Left cardiac atrium (tissue), 4 donors: ENCODE results near the gene MYL12B. TPM values are rescaled to one million over a fixed set of nuclear protein-coding genes. Genes with fewer than 3 reads are reported as not detected.
"Not testable (repeated sequence)": the region's sequence is repeated elsewhere in the genome, so short reads cannot be mapped to it uniquely, and the experiment has no call there.

Experiments
- ATAC-seq, 2 donors: fragments of 200-7000 bp; cut with Tn5 transposase; one replicate each; pipeline ENCODE4 v1.9.1; 2020; ENCODE audit warnings: mild to moderate bottlenecking in 2 of 2, moderate library complexity in 2 of 2
- DNase-seq: peaks from one replicate; pipeline ENCODE4 v3.0.0-alpha.2; 2020
- intact Hi-C, 2 donors: fragments of 100-400 bp; cut with DNase I; formaldehyde crosslinking; loops; one replicate each; pipeline versions ENCODE4 v1.14.1 to v1.15.1; 2022 to 2023
- total RNA-seq, 2 donors: library from RNA; stranded (reverse); fragmentation: NEBNext Ultra II Directional; extraction: Animal tissue kit (Norgen Biotek cat#: 25700); gene quantifications; one replicate each; pipeline ENCODE4 v1.2.1, GENCODE V29; 2021
- donor health status: DM: no; HTN: yes; CAD: no.
- donor health status: DM: no; HTN: yes; CAD: no; lungs with severe emphysema.
- donor health status: DM: yes; HTN: yes; CAD: no.
- donor health status: Dilated cardiomyopathy.

The MYL12B gene
- total RNA-seq, 2 donors from 2014 or later, result 161 to 230 TPM

GRCh38 chr18:3281456-3282400 lies 19.8 kb downstream of the MYL12B start:
- intact Hi-C loops, result loop anchor here (1.0 to 10.0 kb wide), 6 partner anchors 169 to 385 kb away; partner anchors contain the start of gene TGIF1 (in 2 of the 2)
- DNase-seq (no peak), ATAC-seq (peak; percentile 83 to 86)

DNA sequence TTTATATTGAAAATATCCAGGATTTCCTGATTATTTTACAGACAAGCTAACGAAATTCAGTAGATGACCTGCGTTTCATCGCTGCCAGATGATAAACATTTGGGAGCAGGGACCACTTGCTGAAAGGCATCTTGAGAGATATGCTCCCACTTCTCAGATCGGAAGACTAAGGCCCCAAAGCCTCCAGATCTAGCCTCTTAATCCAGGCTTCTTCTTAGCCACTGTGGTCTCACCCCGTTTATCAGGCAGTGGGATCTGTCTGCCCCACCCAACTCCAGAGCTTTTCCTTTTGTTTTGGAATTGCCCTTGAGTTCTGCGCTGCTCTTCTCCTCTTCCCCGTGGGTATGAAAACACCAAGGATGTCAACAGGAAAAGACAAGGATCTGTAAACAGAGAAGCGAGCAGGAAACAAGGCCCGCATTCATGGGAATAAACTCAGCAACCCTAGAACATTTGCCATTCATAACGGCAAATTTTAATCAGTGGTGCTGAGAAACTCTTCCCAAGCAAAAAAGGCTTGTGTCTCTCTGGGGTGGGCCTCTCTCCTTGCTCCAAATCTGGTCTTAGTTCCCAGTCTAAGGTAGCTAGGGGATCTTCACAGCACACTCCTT lies 21.4 kb downstream of the MYL12B start:
- DNase-seq (no peak), ATAC-seq (no peak)
- intact Hi-C loops, result loop anchor here (2.0 to 10.0 kb wide), 5 partner anchors 167 to 379 kb away; partner anchors contain the start of gene TGIF1 (in 2 of the 2)

DNA sequence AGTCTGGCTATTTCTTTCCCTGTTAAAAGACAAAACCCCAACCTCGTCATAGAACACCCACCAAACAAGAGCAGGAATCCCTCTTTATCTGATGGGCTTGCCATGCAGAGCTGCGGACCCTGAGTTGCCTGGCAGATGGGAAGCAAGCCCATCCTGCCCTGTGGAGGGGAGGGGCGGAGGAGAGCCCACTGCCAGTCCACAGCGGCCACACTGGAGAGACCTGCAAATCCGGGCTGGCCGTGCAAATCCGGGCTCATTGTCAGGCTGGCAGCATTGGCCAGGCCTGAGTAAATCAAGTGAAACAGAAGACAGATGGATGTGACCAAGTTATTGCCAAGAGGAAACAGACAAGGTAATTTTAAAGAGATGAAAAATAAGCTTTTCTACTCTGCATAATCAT lies 22.0 kb downstream of the MYL12B start:
- ATAC-seq (no peak), DNase-seq (no peak)
- intact Hi-C loops, result loop anchor here (2.0 to 10.0 kb wide), 5 partner anchors 167 to 378 kb away; partner anchors contain the start of gene TGIF1 (in 2 of the 2)

- DNase-seq, result no peak
- intact Hi-C loops, result loop anchor here (5.0 to 10.0 kb wide), 4 partner anchors 170 to 378 kb away; partner anchors contain the start of gene TGIF1 (in 1 of the 2)
- ATAC-seq, result no peak
Observed at GRCh38 chr18:3284501-3284900, 22.6 kb downstream of the MYL12B start.

DNA sequence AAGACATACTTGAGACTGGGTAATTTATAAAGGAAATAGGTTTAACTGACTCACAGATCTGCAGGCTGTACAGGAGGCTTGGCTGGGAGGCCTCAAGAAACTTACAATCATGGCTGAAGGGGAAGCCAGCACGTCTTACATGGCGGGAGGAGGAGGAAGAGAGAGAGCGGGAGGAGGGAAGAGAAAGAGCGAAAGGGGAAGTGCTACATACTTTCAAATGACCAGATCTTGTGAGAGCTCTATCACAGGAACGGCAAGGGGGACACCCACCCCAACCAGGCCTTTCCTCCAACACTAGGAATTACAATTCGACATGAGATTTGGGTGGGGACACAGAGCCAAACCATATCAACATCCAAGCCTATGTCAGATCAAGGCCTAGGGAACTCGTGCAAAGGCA lies 24.2 kb downstream of the MYL12B start:
- ATAC-seq, result no peak
- intact Hi-C loops, result loop anchor here in 1 of 2 donors (10.0 kb wide), 2 partner anchors 169 to 299 kb away; partner anchors contain the start of gene TGIF1
- no peak for DNase-seq

GRCh38 chr18:3293196-3293951 lies 31.4 kb downstream of the MYL12B start:
- ATAC-seq, result no peak
- intact Hi-C loops, result no loop called here
- DNase-seq, result no peak

- ATAC-seq (no peak), DNase-seq (no peak)
- intact Hi-C loops, result no loop called here
Observed at GRCh38 chr18:3294435-3295080, 32.6 kb downstream of the MYL12B start.

DNA sequence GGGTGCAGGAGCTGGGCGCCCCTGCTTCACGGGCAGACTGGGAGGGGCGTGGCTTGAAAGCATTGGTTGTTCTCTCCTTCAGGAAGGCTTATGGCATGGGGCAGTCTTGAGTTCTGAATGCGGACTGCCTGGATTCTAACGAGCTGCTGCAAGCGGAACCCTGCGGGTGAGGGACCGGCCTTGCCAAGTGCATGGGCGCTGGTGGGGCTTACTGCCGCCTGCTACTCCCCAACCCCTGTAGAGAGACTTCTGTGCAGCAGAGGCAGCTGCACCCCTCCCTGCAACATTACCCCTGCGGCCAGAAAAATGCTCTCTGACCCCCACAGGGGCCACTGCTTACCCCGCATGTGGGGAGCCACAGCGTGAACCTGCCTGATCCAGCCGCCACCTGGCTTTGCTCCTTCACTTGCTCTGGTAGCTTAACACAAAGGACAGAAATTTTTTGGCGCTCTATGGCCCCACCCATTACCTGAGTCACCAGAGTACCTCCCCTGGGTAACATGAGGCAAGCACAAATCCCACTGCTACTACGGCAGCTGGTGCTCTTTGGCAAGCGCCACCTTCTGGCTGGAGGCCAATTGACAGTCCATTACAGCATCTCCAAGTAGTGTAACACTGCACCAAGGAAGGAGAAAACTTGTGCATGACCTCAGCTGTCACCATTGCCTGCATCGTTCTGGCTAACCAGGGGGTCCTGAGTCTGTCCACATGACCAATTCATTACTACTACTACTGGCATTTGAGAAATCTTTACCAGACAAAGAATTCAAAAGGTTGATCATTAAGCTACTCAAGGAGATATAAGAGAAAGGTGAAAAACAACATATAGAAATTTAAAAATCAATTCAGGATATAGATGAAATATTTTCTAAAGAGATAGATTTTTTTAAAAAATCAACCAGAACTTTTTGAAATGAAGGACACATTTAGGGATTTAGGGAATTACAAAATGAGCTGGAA lies 35.4 kb downstream of the MYL12B start:
- DNase-seq (peak; percentile 88), ATAC-seq (peak; percentile 88 to 98)
- intact Hi-C loops, result no loop called here

- DNase-seq, result no peak
- intact Hi-C loops, result no loop called here
- no peak for ATAC-seq
Observed at GRCh38 chr18:3304832-3305231, 42.9 kb downstream of the MYL12B start.

- ATAC-seq (peak in 1 of 2 donors; percentile 51), DNase-seq (no peak)
- intact Hi-C loops, result no loop called here
Observed at GRCh38 chr18:3305354-3305762, 43.4 kb downstream of the MYL12B start.

DNA sequence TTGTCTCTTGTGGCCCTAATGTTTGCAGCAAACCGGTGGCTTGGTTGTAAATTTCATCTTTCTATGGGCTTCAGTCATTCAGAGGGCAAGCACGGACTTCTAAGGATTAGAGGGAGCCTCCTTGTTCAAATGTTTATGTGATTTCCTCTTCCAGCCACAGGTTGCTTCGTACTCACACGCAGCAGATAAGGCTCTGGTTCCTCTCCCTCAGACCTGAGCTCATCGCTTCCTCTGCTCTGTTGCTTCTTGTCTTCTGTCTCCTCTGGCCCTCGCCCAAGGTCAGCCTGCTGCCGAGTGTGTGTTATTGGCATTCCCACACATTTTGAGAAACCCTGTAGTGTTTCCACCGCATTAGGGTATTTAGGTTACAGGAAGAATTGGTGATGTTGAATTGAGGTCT lies 44.0 kb downstream of the MYL12B start:
- peak in 1 of 2 donors; percentile 70 for ATAC-seq
- intact Hi-C loops, result no loop called here
- DNase-seq, result no peak

DNA sequence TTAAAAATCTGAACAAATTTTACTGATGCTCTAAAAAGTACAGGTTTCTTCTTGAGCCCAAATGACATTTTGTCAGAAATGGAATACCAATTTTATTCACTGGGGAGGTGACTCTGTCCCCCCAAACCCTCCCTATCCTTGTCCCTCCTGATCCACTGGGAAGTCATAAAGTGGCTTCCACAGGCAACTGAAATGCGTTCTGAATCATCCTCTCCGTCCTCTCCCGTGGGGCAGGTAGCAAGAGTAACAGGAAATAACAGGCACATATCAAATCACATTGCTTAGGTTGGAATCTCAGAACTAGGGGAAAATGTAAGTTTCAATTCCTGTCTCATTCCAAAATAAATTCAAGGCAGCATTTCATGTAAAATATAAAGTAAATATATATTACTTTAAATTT lies 44.5 kb downstream of the MYL12B start:
- intact Hi-C loops, result no loop called here
- DNase-seq (no peak), ATAC-seq (no peak)

DNA sequence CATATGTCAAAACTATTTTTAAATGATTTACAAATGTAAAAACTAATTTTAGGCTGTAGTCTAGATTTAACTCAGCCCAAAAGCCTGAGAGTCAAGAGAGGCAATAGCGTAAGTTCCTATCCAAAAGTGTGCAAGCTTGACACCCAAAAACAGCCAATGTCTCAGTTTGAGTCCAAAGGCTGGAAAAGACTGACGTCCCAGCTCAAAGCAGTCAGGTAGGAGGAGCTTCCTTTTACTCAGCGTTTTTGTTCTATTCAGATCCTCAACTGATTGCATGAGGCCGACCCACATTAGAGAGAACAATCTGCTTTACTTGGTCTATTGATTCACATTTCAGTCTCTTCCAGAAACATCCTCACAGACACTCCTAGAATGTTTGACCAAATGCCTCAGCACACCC lies 51.8 kb downstream of the MYL12B start:
- intact Hi-C loops, result no loop called here
- DNase-seq, result no peak
- no peak for ATAC-seq

DNA sequence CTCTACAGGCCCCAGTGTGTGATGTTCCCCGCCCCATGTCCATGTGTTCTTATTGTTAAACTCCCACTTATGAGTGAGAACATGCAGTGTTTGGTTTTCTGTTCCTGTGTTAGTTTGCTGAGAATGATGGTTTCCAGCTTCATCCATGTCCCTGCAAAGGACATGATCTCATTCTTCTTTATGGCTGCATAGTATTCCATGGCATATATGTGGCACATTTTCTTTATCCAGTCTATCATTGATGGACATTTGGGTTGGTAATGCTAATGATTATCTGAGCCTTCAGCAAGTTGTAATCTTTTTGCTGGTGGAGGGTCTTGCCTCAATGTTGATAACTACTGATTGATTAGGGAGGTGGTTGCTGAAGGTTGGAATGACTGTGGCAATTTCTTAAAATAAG lies 53.4 kb downstream of the MYL12B start:
- ATAC-seq, DNase-seq, intact Hi-C loops: not testable (repeated sequence)

DNA sequence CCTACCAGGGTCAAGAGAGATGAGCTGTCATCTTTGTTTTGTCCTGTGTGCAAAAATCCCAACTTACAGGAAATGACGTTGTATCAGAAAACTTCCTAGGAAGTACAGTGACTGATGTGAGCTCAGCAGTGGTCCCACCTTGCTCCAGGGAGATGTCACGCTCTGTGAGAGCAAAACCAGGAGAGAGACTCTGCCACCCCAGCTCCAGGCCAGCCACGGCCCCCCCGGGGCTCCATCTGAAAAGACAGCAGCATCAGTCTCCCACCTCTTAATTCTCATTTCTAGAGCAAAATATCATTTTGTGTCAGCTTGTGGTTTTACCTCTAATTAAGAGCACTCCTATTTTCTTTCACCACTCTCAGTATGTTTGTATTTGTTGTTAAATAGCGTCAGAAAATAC lies 57.5 kb downstream of the MYL12B start:
- DNase-seq (no peak), ATAC-seq (no peak)
- intact Hi-C loops, result no loop called here

GRCh38 chr18:3319894-3320454 lies 58.0 kb downstream of the MYL12B start:
- DNase-seq (no peak), ATAC-seq (no peak)
- intact Hi-C loops, result no loop called here

GRCh38 chr18:3321133-3321812 lies 59.3 kb downstream of the MYL12B start:
- intact Hi-C loops, result no loop called here
- DNase-seq (no peak), ATAC-seq (no peak)
